LNCaP clone FGC (cell line): Measurements from ENCODE around the gene KBTBD7.
A peak's percentile ranks its signal among the peaks of the same experiment; 100 is the strongest.

ENCODE experiments used
- DNase-seq: peaks from one replicate; pipeline ENCODE4 v3.0.0-alpha.2; 2011; ENCODE audit warnings: low read depth
- H3K4me3 ChIP-seq: 2 replicates; pipeline ENCODE4 v1.5.1; 2011; ENCODE audit warnings: mild to moderate bottlenecking, low read depth, low read length, control low read depth
- TF ChIP-seq, protein P1 (sequence below): IDR thresholded peaks from 2 replicates; pipeline ENCODE4 v1.5.1; 2012; ENCODE audit warnings: mild to moderate bottlenecking; ENCODE audit not compliant: control insufficient read depth, insufficient read depth; ENCODE audit errors: extremely low read depth

KBTBD7 gene

DNA sequence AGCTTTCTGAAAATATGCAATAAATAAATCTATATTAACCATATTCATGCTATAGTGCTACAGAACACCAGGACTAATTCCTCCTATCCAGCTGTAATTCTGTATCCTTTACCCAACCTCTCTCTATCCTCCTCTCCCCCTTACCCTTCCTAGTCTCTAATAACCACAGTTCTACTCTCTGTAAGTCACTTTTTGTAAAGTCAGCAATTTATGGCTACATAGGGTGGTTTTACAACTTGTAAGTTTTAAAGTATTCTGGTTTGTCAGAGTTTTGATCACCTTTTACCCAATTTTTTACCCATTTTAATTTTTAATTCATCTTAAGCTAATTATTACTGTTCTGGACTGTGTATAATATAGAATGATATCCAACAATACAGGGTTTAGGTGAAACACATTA is 35.0 kb upstream of the KBTBD7 start:
- DNase-seq: no peak
- H3K4me3 ChIP-seq: no peak overlapping the region
- TF ChIP-seq, protein P1, sequence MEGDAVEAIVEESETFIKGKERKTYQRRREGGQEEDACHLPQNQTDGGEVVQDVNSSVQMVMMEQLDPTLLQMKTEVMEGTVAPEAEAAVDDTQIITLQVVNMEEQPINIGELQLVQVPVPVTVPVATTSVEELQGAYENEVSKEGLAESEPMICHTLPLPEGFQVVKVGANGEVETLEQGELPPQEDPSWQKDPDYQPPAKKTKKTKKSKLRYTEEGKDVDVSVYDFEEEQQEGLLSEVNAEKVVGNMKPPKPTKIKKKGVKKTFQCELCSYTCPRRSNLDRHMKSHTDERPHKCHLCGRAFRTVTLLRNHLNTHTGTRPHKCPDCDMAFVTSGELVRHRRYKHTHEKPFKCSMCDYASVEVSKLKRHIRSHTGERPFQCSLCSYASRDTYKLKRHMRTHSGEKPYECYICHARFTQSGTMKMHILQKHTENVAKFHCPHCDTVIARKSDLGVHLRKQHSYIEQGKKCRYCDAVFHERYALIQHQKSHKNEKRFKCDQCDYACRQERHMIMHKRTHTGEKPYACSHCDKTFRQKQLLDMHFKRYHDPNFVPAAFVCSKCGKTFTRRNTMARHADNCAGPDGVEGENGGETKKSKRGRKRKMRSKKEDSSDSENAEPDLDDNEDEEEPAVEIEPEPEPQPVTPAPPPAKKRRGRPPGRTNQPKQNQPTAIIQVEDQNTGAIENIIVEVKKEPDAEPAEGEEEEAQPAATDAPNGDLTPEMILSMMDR: no peak

DNA sequence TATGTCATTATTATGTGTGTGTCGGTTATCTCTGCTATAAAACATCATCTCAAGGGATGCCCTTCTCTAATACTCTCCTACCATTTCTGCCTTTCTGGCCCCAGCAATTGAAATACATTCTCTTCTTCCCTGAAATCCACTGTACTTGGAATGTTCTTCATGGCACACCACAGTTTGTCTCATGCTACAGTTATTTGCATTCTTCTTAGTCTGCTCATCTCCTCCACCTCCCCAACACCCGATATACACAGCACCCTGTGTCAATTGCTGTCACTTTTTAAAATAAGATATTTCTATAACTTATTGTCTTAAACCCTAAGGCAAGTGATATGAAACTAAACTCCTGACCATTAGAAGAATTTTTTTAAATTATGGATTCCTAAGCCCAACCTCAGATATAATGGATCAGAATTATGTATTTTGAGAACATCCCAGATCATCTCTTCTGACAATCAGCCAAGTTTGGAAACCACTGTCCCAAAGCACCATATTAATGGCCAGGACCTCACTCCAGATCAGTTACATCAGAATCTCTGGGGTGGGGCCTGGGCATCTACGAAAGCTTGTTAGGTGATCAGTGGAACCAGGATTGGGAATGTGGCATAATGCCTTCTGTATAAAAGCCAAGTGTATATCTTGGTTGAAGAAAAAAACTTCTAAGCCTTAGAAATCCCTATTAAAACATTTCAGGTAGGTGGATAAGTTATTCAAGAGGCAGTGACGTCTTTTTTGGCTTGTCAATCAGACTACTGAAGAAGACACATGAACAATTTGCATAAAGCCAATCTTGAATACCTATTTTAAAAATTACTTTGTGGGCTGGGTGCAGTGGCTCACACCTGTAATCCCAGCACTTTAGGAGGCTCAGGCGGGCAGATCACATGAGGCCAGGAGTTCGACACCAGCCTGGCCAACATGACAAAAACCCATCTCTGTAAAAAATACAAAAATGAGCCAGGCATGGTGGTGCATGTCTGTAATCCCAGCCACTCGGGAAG is 30.0 kb upstream of the KBTBD7 start:
- no peak for DNase-seq
- no peak overlapping the region for H3K4me3 ChIP-seq
- TF ChIP-seq, protein P1: no peak

DNA sequence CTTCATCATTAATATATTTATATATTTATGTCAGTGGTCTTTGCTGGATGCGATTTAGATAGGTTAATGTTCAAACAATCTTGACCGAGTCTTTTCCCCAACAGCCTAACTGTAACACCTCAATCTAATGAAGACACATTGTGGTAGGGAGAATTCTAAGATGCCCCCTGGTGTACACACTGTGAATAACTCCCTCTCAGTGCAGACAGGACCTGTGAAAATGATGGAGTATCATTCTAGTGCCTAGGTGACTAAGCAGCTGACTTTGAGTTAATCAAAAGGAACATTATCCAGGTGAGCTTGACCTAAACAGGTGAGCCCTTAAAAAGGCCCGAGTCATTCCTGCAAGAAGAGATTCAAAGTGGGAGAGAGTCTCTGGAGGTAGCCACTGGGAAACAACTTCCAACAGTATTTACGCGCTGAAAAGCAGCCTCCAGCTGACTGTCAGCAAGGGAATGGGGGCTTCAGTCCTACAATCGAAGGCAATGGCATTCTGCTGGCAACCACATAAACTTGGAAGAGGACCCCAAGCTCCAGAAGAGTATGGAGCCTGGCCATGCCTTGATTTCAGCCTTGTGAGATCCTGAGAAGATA is 28.0 kb upstream of the KBTBD7 start:
- H3K4me3 ChIP-seq: no peak overlapping the region
- TF ChIP-seq, protein P1: peak; percentile 70
- DNase-seq: peak; percentile 11

DNA sequence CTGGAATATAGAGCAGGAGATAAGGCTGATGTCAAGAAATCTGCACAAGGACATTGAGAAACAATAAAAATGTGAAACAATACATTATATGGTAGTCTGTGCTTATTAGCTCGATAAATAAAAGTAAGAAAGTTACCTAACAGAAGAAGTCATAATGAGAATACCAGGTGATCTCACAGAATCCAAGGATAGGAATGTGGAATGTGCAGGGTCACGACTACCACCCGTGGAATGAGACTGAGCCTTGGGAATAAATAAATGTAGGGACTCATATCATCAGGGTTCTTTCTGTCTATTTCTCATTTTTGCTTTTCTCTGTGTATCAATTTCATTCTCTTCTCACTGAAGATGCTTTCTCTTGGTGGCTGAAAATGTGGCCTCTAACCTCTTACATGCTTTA is 26.0 kb upstream of the KBTBD7 start:
- H3K4me3 ChIP-seq: no peak overlapping the region
- no peak for DNase-seq
- TF ChIP-seq, protein P1: no peak

DNA sequence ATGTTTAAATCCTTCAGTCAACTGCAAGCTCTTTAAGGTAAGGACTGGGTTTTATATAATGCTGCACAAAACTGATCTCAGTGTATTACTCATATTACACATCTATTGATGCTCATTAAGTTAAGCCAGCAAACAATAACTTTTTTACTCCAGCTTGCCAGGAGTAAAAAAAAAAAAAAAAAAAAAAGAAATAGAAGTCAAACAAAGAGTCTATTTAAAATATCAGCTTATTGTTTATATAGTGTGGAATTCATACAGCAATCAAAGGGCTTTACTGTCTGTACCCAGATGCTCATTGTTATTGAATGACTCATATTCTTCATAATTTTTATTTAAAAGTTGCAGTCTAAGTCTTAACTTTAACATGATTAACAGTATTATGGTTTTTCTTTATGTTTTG is 21.8 kb upstream of the KBTBD7 start:
- DNase-seq: peak; percentile 47
- H3K4me3 ChIP-seq: no peak overlapping the region
- TF ChIP-seq, protein P1: no peak

DNA sequence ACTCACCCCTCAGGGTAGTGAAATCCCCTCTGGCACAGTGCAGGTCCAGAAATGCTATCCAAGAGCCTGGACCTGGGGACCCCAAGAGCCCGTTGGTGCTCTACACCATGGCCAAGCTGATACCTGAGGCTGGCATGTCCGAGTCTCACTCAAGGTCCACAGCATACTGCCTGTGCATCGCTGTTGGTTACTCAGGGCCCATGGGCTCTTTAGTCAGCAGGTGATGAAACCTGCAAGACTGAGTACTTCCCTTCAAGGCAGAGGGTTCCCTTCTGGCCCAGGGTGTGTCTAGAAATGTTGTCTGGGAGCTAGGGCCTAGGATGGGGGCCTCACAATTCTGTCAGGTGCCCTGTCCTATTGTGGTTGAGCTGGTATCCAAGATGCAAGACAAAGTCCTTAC is 19.6 kb upstream of the KBTBD7 start:
- no peak overlapping the region for H3K4me3 ChIP-seq
- no peak for DNase-seq
- TF ChIP-seq, protein P1: no peak
